HepG2 (cell line): Measurements from ENCODE around the gene PRKN. TPM values are rescaled to one million over a fixed set of nuclear protein-coding genes. Genes with fewer than 3 reads are reported as not detected.

Experiments used
- ATAC-seq: fragments of 200-7000 bp; cut with Tn5 transposase; 3 replicates; pipeline ENCODE4 v1.9.1; 2020; ENCODE audit warnings: mild to moderate bottlenecking, moderate library complexity
- BruUV-seq: library from RNA; stranded (reverse); fragments of 400-500 nt; replicated peaks from 2 replicates; lab custom pipeline; 2021; lab: Mats Ljungman, UMichigan
- CTCF ChIA-PET: fragments of 300-600 bp; formaldehyde crosslinking; extraction: SDS; loops from one replicate; lab custom pipeline; 2021; ENCODE audit warnings: low total read pairs, inconsistent platforms, low intra/inter-chr PET ratio; lab: Yijun Ruan, JAX
- POLR2A ChIA-PET: fragments of 350-600 bp; sonication (Branson Sonifier 250); formaldehyde crosslinking; loops from one replicate; lab custom pipeline; 2020; ENCODE audit warnings: antibody characterized with exemption, inconsistent platforms; lab: Yijun Ruan, JAX
- DNase-seq: peaks from one replicate; pipeline ENCODE4 v3.0.0-alpha.2; 2015; ENCODE audit warnings: low spot score
- FAIRE-seq: peaks from 3 replicates; lab custom pipeline; 2011; peaks lifted over from hg19 to GRCh38; lab: Jason Lieb, UNC
- H2AFZ ChIP-seq: one replicate; pipeline ENCODE4 v1.6.1; 2011; ENCODE audit warnings: low read length, inconsistent platforms
- H3K27ac ChIP-seq: fragments of 300-600 bp; 3 replicates; pipeline ENCODE4 v1.8.0; 2011; ENCODE audit warnings: mixed run types, mild to moderate bottlenecking, mixed read lengths, low read length, inconsistent platforms; ENCODE audit not compliant: insufficient read depth; ENCODE audit errors: extremely low read length
- H3K27me3 ChIP-seq, 2 experiments: fragments of 200-600 bp in 1 of 2; 2 replicates in 1 of 2; 3 replicates in 1 of 2; pipeline versions ENCODE4 v1.6.0 to v1.8.0; 2011; ENCODE audit warnings: low read length in 2 of 2, mild to moderate bottlenecking in 2 of 2, moderate library complexity in 2 of 2, inconsistent platforms in 1 of 2; ENCODE audit not compliant: insufficient read depth in 2 of 2, control insufficient read depth in 1 of 2
- H3K36me3 ChIP-seq, 2 experiments: fragments of 200-600 bp in 1 of 2; replicated peaks in 1 of 2; 2 replicates in 1 of 2; 3 replicates in 1 of 2; pipeline versions ENCODE4 v1.5.1 to v1.8.0; 2011; ENCODE audit warnings: low read length in 2 of 2, inconsistent platforms in 1 of 2; ENCODE audit not compliant: insufficient read depth in 2 of 2, control insufficient read depth in 1 of 2
- H3K4me1 ChIP-seq: 2 replicates; pipeline ENCODE4 v1.5.1; 2012; ENCODE audit warnings: low read length, inconsistent platforms; ENCODE audit not compliant: insufficient read depth
- H3K4me2 ChIP-seq: 2 replicates; pipeline ENCODE4 v1.6.0; 2011; ENCODE audit warnings: low read depth, low read length, inconsistent platforms
- H3K4me3 ChIP-seq, 3 experiments: fragments of 200-600 bp in 1 of 3; sonication (generic), shearing (Covaris generic) in 1 of 3; replicated peaks in 1 of 3; 2 replicates each; pipeline ENCODE4 v1.5.1; 2011 to 2016; ENCODE audit warnings: low read length in 3 of 3, inconsistent platforms in 2 of 3, low read depth in 2 of 3, mild to moderate bottlenecking in 2 of 3, control low read depth in 1 of 3, mixed read lengths in 1 of 3; ENCODE audit not compliant: insufficient read depth in 1 of 3
- H3K79me2 ChIP-seq: one replicate; pipeline ENCODE4 v1.6.1; 2011; ENCODE audit warnings: low read length, inconsistent platforms; ENCODE audit not compliant: insufficient read depth
- H3K9ac ChIP-seq: 2 replicates; pipeline ENCODE4 v1.6.0; 2011; ENCODE audit warnings: mild to moderate bottlenecking, low read depth, low read length, inconsistent platforms; ENCODE audit not compliant: insufficient read depth
- H3K9me3 ChIP-seq: 2 replicates; pipeline ENCODE4 v1.5.1; 2012; ENCODE audit warnings: mild to moderate bottlenecking, low read length
- H4K20me1 ChIP-seq: 2 replicates; pipeline ENCODE4 v1.6.0; 2011; ENCODE audit warnings: inconsistent platforms, mild to moderate bottlenecking, low read length, moderate library complexity; ENCODE audit not compliant: insufficient read depth
- HOXA5 ChIP-seq: sonication (generic); formaldehyde crosslinking; IDR thresholded peaks from 2 replicates; pipeline ENCODE4 v1.4.0; 2020; ENCODE audit warnings: missing genetic modification reagents
- KDM5A ChIP-seq: fragments of 200-600 bp; sonication (generic); IDR thresholded peaks from 2 replicates; pipeline ENCODE4 v1.7.0; 2018; ENCODE audit warnings: antibody characterized with exemption, mild to moderate bottlenecking, low read length, borderline replicate concordance
- NFE2L2 ChIP-seq: fragments of 150-350 bp; IDR thresholded peaks from 2 replicates; pipeline ENCODE4 v1.6.1; 2014; ENCODE audit warnings: low read length
- RCOR2 ChIP-seq: IDR thresholded peaks from 2 replicates; pipeline ENCODE4 v1.6.1; 2016; ENCODE audit warnings: missing biosample characterization, missing genetic modification reagents
- SP2 ChIP-seq: sonication (generic); formaldehyde crosslinking; IDR thresholded peaks from 2 replicates; pipeline ENCODE4 v1.5.1; 2020; ENCODE audit warnings: mild to moderate bottlenecking, missing genetic modification reagents
- TARDBP ChIP-seq: sonication (generic); formaldehyde crosslinking; IDR thresholded peaks from 2 replicates; pipeline ENCODE4 v1.8.0; 2022; ENCODE audit warnings: mild to moderate bottlenecking, missing genetic modification reagents
- ZNF101 ChIP-seq: sonication (generic); formaldehyde crosslinking; IDR thresholded peaks from 2 replicates; pipeline ENCODE4 v1.4.0; 2020; ENCODE audit warnings: mild to moderate bottlenecking, low read depth, missing genetic modification reagents, borderline replicate concordance
- WGBS: methylation state at CpG from one replicate; pipeline ENCODE4 v1.1.6; 2017; ENCODE audit warnings: low lambda C conversion rate; 5-methylcytosine and 5-hydroxymethylcytosine counted together
- in situ Hi-C: cut with HindIII; loops from 2 replicates; pipeline ENCODE4 v1.10.0; 2017; ENCODE audit warnings: low pct_unique_long_range_greater_than_20kb; ENCODE audit not compliant: extremely low pct_ligation_motif_present
- intact Hi-C: fragments of 100-400 bp; cut with micrococcal nuclease; formaldehyde crosslinking; loops from one replicate; pipeline ENCODE4 v1.10.0; 2022; ENCODE audit not compliant: unreplicated experiment
- polyA plus RNA-seq, 8 experiments: library from polyadenylated mRNA; depleted of rRNA in 3 of 8; stranded (reverse) in 7 of 8; unstranded in 1 of 8; fragments of >200 nt; fragmentation: Illumina TruSeq in 4 of 8; extraction: Trizol in 4 of 8; gene quantifications; 2 replicates each; pipeline versions ENCODE4 v1.2.1 to v1.2.3, GENCODE V29; 2011 to 2016; ENCODE audit warnings: low read depth in 4 of 8, missing spikeins in 1 of 8, mixed read lengths in 1 of 8; ENCODE audit not compliant: insufficient read depth in 1 of 8
- total RNA-seq, 5 experiments: library from RNA; depleted of rRNA; stranded (reverse); fragments of >200 nt; fragmentation: Illumina TruSeq; extraction: Trizol; gene quantifications; 2 replicates each; pipeline ENCODE4 v1.2.3, GENCODE V29; 2016; ENCODE audit warnings: low read depth in 1 of 5
- TF ChIP-seq, protein P1 (sequence below): sonication (generic); formaldehyde crosslinking; IDR thresholded peaks from 2 replicates; pipeline ENCODE4 v1.4.0; 2020; ENCODE audit warnings: missing genetic modification reagents
- TF ChIP-seq, protein P2 (sequence below): sonication (generic); formaldehyde crosslinking; IDR thresholded peaks from 2 replicates; pipeline ENCODE4 v1.4.0; 2020; ENCODE audit warnings: missing genetic modification reagents

The PRKN gene
- total and polyA plus RNA-seq, 2 of the 13 experiments (the other 11 are each of a cell fraction or from before 2014, with no cell fraction given): 0.31 to 0.44 TPM

DNA sequence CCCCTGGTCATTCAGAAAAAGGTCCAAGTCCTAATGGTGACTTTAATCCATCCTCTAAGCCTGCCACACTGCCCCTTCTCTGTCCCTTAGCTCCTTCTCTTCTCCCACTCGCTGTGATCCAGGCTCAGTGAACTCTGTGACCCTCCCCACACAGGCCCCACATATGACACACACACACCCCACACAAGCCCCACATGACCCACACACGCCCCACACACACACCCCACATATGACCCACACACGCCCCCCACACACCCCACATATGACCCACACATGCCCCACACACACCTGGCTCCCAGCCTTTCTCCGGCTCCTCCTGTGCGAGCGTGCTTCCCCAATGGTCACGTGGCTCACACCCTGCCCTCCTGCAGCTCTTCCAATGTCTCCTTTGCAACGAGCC lies 925.3 kb downstream of the PRKN start:
- in situ Hi-C loops (no loop called here), intact Hi-C loops (no loop called here)
- Histone ChIP-seq H3K79me2 (no peaks in the 10 kb centered on the region), H3K36me3 (no peaks in the 10 kb centered on the region), H3K4me2 (no peak overlapping the region), H3K4me1 (no peaks in the 10 kb centered on the region), H3K4me3 (no peak overlapping the region), H4K20me1 (no peaks in the 10 kb centered on the region), H3K9ac (no peak overlapping the region), H3K27me3 (no peaks in the 10 kb centered on the region), H2AFZ (no peak overlapping the region), H3K27ac (no peak overlapping the region), H3K9me3 (no peaks in the 10 kb centered on the region)
- FAIRE-seq: no peak
- TF ChIP-seq HOXA5 (CRISPR knock-in tag) (no peak), NFE2L2 (no peak), ZNF101 (no peak), TARDBP (CRISPR knock-in tag) (no peak), KDM5A (no peak), SP2 (CRISPR knock-in tag) (no peak), RCOR2 (CRISPR knock-in tag) (no peak)
- TF ChIP-seq, protein P1, sequence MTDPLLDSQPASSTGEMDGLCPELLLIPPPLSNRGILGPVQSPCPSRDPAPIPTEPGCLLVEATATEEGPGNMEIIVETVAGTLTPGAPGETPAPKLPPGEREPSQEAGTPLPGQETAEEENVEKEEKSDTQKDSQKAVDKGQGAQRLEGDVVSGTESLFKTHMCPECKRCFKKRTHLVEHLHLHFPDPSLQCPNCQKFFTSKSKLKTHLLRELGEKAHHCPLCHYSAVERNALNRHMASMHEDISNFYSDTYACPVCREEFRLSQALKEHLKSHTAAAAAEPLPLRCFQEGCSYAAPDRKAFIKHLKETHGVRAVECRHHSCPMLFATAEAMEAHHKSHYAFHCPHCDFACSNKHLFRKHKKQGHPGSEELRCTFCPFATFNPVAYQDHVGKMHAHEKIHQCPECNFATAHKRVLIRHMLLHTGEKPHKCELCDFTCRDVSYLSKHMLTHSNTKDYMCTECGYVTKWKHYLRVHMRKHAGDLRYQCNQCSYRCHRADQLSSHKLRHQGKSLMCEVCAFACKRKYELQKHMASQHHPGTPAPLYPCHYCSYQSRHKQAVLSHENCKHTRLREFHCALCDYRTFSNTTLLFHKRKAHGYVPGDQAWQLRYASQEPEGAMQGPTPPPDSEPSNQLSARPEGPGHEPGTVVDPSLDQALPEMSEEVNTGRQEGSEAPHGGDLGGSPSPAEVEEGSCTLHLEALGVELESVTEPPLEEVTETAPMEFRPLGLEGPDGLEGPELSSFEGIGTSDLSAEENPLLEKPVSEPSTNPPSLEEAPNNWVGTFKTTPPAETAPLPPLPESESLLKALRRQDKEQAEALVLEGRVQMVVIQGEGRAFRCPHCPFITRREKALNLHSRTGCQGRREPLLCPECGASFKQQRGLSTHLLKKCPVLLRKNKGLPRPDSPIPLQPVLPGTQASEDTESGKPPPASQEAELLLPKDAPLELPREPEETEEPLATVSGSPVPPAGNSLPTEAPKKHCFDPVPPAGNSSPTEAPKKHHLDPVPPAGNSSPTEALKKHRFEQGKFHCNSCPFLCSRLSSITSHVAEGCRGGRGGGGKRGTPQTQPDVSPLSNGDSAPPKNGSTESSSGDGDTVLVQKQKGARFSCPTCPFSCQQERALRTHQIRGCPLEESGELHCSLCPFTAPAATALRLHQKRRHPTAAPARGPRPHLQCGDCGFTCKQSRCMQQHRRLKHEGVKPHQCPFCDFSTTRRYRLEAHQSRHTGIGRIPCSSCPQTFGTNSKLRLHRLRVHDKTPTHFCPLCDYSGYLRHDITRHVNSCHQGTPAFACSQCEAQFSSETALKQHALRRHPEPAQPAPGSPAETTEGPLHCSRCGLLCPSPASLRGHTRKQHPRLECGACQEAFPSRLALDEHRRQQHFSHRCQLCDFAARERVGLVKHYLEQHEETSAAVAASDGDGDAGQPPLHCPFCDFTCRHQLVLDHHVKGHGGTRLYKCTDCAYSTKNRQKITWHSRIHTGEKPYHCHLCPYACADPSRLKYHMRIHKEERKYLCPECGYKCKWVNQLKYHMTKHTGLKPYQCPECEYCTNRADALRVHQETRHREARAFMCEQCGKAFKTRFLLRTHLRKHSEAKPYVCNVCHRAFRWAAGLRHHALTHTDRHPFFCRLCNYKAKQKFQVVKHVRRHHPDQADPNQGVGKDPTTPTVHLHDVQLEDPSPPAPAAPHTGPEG: no peak
- TF ChIP-seq, protein P2, sequence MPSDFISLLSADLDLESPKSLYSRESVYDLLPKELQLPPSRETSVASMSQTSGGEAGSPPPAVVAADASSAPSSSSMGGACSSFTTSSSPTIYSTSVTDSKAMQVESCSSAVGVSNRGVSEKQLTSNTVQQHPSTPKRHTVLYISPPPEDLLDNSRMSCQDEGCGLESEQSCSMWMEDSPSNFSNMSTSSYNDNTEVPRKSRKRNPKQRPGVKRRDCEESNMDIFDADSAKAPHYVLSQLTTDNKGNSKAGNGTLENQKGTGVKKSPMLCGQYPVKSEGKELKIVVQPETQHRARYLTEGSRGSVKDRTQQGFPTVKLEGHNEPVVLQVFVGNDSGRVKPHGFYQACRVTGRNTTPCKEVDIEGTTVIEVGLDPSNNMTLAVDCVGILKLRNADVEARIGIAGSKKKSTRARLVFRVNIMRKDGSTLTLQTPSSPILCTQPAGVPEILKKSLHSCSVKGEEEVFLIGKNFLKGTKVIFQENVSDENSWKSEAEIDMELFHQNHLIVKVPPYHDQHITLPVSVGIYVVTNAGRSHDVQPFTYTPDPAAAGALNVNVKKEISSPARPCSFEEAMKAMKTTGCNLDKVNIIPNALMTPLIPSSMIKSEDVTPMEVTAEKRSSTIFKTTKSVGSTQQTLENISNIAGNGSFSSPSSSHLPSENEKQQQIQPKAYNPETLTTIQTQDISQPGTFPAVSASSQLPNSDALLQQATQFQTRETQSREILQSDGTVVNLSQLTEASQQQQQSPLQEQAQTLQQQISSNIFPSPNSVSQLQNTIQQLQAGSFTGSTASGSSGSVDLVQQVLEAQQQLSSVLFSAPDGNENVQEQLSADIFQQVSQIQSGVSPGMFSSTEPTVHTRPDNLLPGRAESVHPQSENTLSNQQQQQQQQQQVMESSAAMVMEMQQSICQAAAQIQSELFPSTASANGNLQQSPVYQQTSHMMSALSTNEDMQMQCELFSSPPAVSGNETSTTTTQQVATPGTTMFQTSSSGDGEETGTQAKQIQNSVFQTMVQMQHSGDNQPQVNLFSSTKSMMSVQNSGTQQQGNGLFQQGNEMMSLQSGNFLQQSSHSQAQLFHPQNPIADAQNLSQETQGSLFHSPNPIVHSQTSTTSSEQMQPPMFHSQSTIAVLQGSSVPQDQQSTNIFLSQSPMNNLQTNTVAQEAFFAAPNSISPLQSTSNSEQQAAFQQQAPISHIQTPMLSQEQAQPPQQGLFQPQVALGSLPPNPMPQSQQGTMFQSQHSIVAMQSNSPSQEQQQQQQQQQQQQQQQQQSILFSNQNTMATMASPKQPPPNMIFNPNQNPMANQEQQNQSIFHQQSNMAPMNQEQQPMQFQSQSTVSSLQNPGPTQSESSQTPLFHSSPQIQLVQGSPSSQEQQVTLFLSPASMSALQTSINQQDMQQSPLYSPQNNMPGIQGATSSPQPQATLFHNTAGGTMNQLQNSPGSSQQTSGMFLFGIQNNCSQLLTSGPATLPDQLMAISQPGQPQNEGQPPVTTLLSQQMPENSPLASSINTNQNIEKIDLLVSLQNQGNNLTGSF (CRISPR knock-in tag): no peak
- ChIA-PET POLR2A (no interaction called here), CTCF (no interaction called here)
- WGBS: 46% methylated on average over 8 of the region's 8 CpGs
- no peak for ATAC-seq
- no TSS peak for BruUV-seq
- DNase-seq: no peak
